ENCODE measurements around the gene KLHDC7A. TPM values are rescaled to one million over a fixed set of nuclear protein-coding genes. Genes with fewer than 3 reads are reported as not detected.

Gene KLHDC7A
- total RNA-seq, 2 experiments from 2014 or later, result 0.91 to 2.6 TPM

GRCh38 chr1:18479454-18479853, 1.3 kb upstream of the KLHDC7A start:
- no TSS peak for BruUV-seq (replicated peaks)
- no peak overlapping the region for H3K27ac ChIP-seq (ENCODE audit: low read depth, low read length, poor library complexity, severe bottlenecking)
- no peaks in the 10 kb centered on the region for H4K20me1 ChIP-seq (ENCODE audit: insufficient read depth, low read length)
- H2AFZ ChIP-seq (ENCODE audit: low read length), result no peak overlapping the region
- H3K9me3 ChIP-seq (ENCODE audit: low read length), result no peaks in the 10 kb centered on the region
- POLR2A ChIA-PET, result interaction anchor here (0.6 kb wide), 1 partner anchor 23 kb away, joined by 3 read pairs; no protein-coding TSS in a partner anchor
- H3K9me2 ChIP-seq (ENCODE audit: insufficient read depth, low read length), result no peaks in the 10 kb centered on the region
- no peaks in the 10 kb centered on the region for H3K79me2 ChIP-seq (ENCODE audit: insufficient read depth, low read depth, low read length)
- no peak for DNase-seq (ENCODE audit: low spot score)
- H3K4me1 ChIP-seq (ENCODE audit: insufficient read depth, low read length, poor library complexity, severe bottlenecking), result peaks cover 64% of the 10 kb centered on the region
- H3K36me3 ChIP-seq (ENCODE audit: insufficient read depth, low read length), result no peaks in the 10 kb centered on the region
- peak overlapping the region; percentile 68 for H3K4me2 ChIP-seq (ENCODE audit: low read length)
- CTCF ChIA-PET (ENCODE audit: unreplicated experiment), result no interaction called here
- TF ChIP-seq, protein P1, sequence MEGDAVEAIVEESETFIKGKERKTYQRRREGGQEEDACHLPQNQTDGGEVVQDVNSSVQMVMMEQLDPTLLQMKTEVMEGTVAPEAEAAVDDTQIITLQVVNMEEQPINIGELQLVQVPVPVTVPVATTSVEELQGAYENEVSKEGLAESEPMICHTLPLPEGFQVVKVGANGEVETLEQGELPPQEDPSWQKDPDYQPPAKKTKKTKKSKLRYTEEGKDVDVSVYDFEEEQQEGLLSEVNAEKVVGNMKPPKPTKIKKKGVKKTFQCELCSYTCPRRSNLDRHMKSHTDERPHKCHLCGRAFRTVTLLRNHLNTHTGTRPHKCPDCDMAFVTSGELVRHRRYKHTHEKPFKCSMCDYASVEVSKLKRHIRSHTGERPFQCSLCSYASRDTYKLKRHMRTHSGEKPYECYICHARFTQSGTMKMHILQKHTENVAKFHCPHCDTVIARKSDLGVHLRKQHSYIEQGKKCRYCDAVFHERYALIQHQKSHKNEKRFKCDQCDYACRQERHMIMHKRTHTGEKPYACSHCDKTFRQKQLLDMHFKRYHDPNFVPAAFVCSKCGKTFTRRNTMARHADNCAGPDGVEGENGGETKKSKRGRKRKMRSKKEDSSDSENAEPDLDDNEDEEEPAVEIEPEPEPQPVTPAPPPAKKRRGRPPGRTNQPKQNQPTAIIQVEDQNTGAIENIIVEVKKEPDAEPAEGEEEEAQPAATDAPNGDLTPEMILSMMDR (conservative IDR thresholded peaks at IDR 0.05; ENCODE audit: low read length), result no peak
- no peak for TF ChIP-seq EZH2phosphoT487 (IDR thresholded peaks at IDR 0.05; ENCODE audit: borderline replicate concordance, low read depth, low read length)
- H3K4me3 ChIP-seq (ENCODE audit: low read depth, low read length, poor library complexity, severe bottlenecking), result no peak overlapping the region
- intact Hi-C loops (cut with micrococcal nuclease; ENCODE audit: unreplicated experiment), result no loop called here

DNA sequence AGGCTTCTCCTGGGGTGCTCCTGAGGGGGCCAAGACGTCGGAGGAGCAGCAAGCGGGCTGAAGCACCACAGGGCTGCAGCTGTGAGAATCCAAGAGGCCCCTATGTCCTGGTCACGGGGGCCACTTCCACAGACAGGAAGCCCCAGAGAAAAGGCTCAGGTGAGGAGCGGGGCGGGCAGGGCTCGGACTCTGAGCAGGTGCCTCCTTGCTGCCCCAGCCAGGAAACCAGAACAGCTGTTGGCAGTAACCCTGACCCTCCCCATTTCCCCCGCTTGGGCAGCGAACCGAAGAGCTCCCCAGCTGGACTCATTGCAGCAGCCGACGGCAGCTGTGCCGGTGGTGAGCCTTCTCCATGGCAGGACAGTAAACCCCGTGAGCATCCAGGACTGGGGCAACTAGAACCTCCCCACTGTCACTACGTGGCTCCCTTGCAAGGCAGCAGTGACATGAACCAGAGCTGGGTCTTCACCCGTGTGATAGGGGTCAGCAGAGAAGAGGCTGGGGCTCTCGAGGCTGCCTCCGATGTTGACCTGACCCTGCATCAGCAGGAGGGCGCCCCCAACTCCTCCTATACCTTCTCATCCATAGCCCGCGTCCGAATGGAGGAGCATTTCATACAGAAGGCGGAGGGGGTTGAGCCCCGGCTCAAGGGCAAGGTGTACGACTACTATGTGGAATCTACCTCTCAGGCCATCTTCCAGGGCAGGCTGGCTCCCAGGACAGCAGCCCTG, 625 bp downstream of the KLHDC7A start:
- POLR2A ChIA-PET, result interaction anchor here (1.6 kb wide), 1 partner anchor 9 kb away, joined by 4 read pairs; no protein-coding TSS in a partner anchor
- Histone ChIP-seq H3K79me2 (ENCODE audit: insufficient read depth, low read depth, low read length) (no peaks in the 10 kb centered on the region), H3K27ac (ENCODE audit: low read depth, low read length, poor library complexity, severe bottlenecking) (peak overlapping the region; percentile 93), H3K4me2 (ENCODE audit: low read length) (peak overlapping the region; percentile 68), H2AFZ (ENCODE audit: low read length) (no peak overlapping the region), H3K9me2 (ENCODE audit: insufficient read depth, low read length) (no peaks in the 10 kb centered on the region), H3K4me3 (ENCODE audit: low read depth, low read length, poor library complexity, severe bottlenecking) (peak overlapping the region; percentile 52), H3K9me3 (ENCODE audit: low read length) (no peaks in the 10 kb centered on the region), H4K20me1 (ENCODE audit: insufficient read depth, low read length) (no peaks in the 10 kb centered on the region), H3K4me1 (ENCODE audit: insufficient read depth, low read length, poor library complexity, severe bottlenecking) (peaks cover 57% of the 10 kb centered on the region), H3K36me3 (ENCODE audit: insufficient read depth, low read length) (no peaks in the 10 kb centered on the region)
- peak; percentile 94 for DNase-seq (ENCODE audit: low spot score)
- TF ChIP-seq, protein P1 (conservative IDR thresholded peaks at IDR 0.05; ENCODE audit: low read length), result no peak
- TF ChIP-seq EZH2phosphoT487 (IDR thresholded peaks at IDR 0.05; ENCODE audit: borderline replicate concordance, low read depth, low read length), result no peak
- CTCF ChIA-PET (ENCODE audit: unreplicated experiment), result interaction anchor here (1.8 kb wide), 1 partner anchor 9 kb away, joined by 4 read pairs; no protein-coding TSS in a partner anchor
- no TSS peak for BruUV-seq (replicated peaks)
- intact Hi-C loops (cut with micrococcal nuclease; ENCODE audit: unreplicated experiment), result loop anchor here (2.0 to 5.0 kb wide), 5 partner anchors 49 to 1336 kb away; partner anchors contain the start of gene RNF186
